ENCODE measurements around the gene MACROH2A1.

The MACROH2A1 gene

DNA sequence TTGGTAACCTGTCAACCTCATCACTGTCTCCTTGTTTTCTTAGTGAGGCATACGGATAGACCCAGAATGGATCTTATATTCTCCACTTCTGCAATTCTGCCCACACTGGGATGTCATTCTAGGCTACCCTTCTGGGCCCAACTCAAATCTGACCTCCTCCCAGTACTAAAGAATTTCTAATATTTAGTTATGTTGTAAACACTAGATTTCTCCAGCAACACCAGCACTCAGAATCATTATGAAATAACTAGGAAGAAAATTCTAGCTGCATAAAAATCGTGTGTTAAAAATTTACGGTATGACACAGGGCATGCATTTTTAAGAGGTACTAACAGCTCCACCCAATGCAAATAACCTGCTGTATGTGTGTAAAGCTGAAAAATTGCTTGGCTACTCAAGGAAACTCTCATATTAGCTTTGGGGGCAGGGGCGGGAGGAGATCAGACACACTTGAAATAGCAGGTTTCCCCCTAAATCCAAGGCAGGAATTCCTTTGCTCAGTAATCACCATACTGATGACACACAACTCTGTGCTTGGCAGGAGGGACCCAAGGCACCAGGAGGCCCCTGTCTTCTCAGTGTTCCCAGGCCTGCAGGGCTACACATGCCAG, 27.3 kb downstream of the MACROH2A1 start:
- Histone ChIP-seq H4K20me1 (ENCODE audit: control insufficient read depth, insufficient read depth, low read depth, low read length) (peaks cover 13% of the 10 kb centered on the region), H3K4me3 (ENCODE audit: low read length) (no peak overlapping the region), H3K79me2 (ENCODE audit: control insufficient read depth, low read length) (peaks cover 81% of the 10 kb centered on the region), H3F3A (ENCODE audit: control insufficient read depth, insufficient read depth) (no peaks in the 10 kb centered on the region), H3K4me2 (ENCODE audit: low read length) (no peak overlapping the region), H3K27ac (ENCODE audit: low read depth, low read length) (no peak overlapping the region), H3K4me1 (ENCODE audit: control insufficient read depth, low read length) (no peaks in the 10 kb centered on the region), H3K36me3 (ENCODE audit: control insufficient read depth, low read length) (peaks cover 100% of the 10 kb centered on the region), H3K9me3 (ENCODE audit: control insufficient read depth, insufficient read depth, low read length) (no peaks in the 10 kb centered on the region), H3K9me2 (replicated peaks; ENCODE audit: control insufficient read depth, low read length) (no peaks in the 10 kb centered on the region), H3K27me3 (ENCODE audit: control insufficient read depth, low read length) (no peaks in the 10 kb centered on the region)
- TF ChIP-seq CTCF (IDR thresholded peaks at IDR 0.05; ENCODE audit: low read depth, low read length, poor library complexity, severe bottlenecking) (no peak), EZH2phosphoT487 (IDR thresholded peaks at IDR 0.05; ENCODE audit: borderline replicate concordance, low read length) (no peak)

DNA sequence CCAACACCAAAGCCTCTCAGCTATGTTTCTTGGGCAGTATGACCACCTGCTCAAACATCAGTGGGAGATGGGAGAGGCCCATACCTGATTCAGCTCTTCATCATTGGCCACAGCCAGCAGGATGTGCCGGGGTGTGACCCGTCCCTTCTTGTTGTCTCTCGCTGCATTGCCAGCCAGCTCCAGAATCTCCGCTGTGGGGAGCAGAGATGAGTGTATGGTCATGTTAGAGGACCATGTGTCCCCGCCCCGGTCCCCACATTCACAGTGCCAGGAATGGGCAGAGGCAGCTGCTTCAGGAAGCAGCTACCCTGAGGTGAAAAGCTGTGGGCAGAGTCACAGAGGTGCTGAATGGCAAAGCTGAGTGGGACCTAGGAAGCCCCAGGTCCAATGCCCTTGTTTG, 29.1 kb downstream of the MACROH2A1 start:
- H3K9me2 ChIP-seq (replicated peaks; ENCODE audit: control insufficient read depth, low read length) = no peaks in the 10 kb centered on the region
- no peaks in the 10 kb centered on the region for H3K4me1 ChIP-seq (ENCODE audit: control insufficient read depth, low read length)
- H3K27me3 ChIP-seq (ENCODE audit: control insufficient read depth, low read length) = no peaks in the 10 kb centered on the region
- no peak for TF ChIP-seq CTCF (IDR thresholded peaks at IDR 0.05; ENCODE audit: low read depth, low read length, poor library complexity, severe bottlenecking)
- no peak for TF ChIP-seq EZH2phosphoT487 (IDR thresholded peaks at IDR 0.05; ENCODE audit: borderline replicate concordance, low read length)
- no peaks in the 10 kb centered on the region for H3K9me3 ChIP-seq (ENCODE audit: control insufficient read depth, insufficient read depth, low read length)
- no peak overlapping the region for H3K27ac ChIP-seq (ENCODE audit: low read depth, low read length)
- H3K4me3 ChIP-seq (ENCODE audit: low read length) = no peak overlapping the region
- no peaks in the 10 kb centered on the region for H3F3A ChIP-seq (ENCODE audit: control insufficient read depth, insufficient read depth)
- H3K79me2 ChIP-seq (ENCODE audit: control insufficient read depth, low read length) = peaks cover 71% of the 10 kb centered on the region
- peaks cover 13% of the 10 kb centered on the region for H4K20me1 ChIP-seq (ENCODE audit: control insufficient read depth, insufficient read depth, low read depth, low read length)
- no peak overlapping the region for H3K4me2 ChIP-seq (ENCODE audit: low read length)
- peaks cover 100% of the 10 kb centered on the region for H3K36me3 ChIP-seq (ENCODE audit: control insufficient read depth, low read length)

DNA sequence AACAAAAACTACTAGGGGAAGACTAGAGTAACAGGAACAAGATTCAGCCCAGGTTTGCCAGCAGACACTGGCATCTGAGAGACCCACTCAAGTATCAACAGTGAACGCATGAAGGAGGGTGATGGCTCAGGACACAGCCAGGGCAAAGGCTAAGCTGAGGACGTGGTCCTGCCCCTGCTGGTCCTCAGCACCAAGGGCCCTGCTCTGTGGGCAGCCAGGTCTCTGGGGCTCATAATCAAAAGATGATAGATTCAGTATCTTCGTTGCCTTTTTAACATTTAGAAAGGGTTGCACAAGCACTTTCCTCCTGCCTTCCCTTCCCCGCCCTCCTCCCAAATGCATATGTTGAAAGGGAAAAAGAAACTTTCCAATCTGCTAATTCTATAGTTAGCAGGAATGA, 31.5 kb downstream of the MACROH2A1 start:
- H3K27ac ChIP-seq (ENCODE audit: low read depth, low read length) = no peak overlapping the region
- H3K4me2 ChIP-seq (ENCODE audit: low read length) = no peak overlapping the region
- no peaks in the 10 kb centered on the region for H3K9me2 ChIP-seq (replicated peaks; ENCODE audit: control insufficient read depth, low read length)
- peaks cover 47% of the 10 kb centered on the region for H3K79me2 ChIP-seq (ENCODE audit: control insufficient read depth, low read length)
- peaks cover 2% of the 10 kb centered on the region; the same call in 1 of the 2 replicates for H4K20me1 ChIP-seq (ENCODE audit: control insufficient read depth, insufficient read depth, low read depth, low read length)
- peaks cover 91% of the 10 kb centered on the region for H3K36me3 ChIP-seq (ENCODE audit: control insufficient read depth, low read length)
- H3K4me1 ChIP-seq (ENCODE audit: control insufficient read depth, low read length) = peaks cover 3% of the 10 kb centered on the region; the same call in 1 of the 2 replicates
- H3K27me3 ChIP-seq (ENCODE audit: control insufficient read depth, low read length) = no peaks in the 10 kb centered on the region
- no peak for TF ChIP-seq CTCF (IDR thresholded peaks at IDR 0.05; ENCODE audit: low read depth, low read length, poor library complexity, severe bottlenecking)
- no peak for TF ChIP-seq EZH2phosphoT487 (IDR thresholded peaks at IDR 0.05; ENCODE audit: borderline replicate concordance, low read length)
- no peak overlapping the region for H3K4me3 ChIP-seq (ENCODE audit: low read length)
- H3F3A ChIP-seq (ENCODE audit: control insufficient read depth, insufficient read depth) = no peaks in the 10 kb centered on the region
- H3K9me3 ChIP-seq (ENCODE audit: control insufficient read depth, insufficient read depth, low read length) = no peaks in the 10 kb centered on the region
